Putamen (tissue), 1 donor: ENCODE data around the gene ZC3H18.
A peak's percentile ranks its signal among the peaks of the same experiment; 100 is the strongest.
"Not testable (repeated sequence)": the region's sequence is repeated elsewhere in the genome, so short reads cannot be mapped to it uniquely, and the experiment has no call there.

ENCODE experiments used
- DNase-seq: peaks from one replicate; pipeline ENCODE4 v3.0.0-alpha.2; 2016; ENCODE audit warnings: low spot score

ZC3H18 gene

DNA sequence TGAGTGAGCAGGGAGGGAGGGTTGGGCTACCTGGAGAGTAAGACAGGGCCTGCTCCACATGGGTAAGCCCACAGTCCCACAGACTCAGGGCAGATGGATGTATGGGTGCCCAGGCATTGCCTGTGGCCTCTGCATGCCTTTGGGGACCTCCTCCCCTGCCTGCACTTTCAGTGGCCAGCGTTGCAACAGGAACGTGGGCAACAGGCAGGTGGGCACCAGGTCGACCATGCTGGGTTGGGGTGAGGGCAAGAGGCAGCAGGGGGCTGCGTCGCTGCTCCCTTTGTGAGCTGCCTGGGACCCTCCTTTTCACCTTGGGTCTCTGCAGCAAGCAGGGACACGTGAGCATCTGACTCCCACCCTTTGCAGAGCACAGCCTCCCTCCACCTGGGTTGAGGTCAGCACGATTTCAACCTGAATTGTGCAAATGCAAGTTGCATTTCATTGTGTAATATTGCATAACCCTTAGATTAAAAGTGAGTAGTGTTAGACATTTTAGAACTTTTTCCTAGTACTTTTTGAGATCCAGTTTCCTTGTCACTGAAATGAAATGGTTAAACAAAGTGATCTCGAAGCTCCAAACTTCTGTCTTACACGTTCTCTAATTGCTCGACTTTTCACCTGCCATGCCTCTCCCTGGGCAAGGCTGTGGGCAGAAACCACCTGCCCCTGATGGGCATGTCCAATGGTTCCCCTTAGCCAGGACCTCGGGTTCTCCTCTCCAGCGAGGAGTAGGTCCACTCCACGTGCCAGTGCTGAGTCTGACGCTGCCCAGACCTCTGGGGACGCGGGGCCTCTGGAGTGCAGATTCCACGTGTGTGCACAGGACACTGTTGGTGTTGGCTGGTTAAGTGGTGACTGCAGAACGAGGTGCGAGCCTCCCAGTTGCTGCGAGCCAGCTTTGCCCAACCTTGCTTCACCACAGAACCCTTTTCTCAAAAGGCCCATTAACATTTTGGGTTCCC lies 35.3 kb downstream of the ZC3H18 start:
- DNase-seq = no peak

DNA sequence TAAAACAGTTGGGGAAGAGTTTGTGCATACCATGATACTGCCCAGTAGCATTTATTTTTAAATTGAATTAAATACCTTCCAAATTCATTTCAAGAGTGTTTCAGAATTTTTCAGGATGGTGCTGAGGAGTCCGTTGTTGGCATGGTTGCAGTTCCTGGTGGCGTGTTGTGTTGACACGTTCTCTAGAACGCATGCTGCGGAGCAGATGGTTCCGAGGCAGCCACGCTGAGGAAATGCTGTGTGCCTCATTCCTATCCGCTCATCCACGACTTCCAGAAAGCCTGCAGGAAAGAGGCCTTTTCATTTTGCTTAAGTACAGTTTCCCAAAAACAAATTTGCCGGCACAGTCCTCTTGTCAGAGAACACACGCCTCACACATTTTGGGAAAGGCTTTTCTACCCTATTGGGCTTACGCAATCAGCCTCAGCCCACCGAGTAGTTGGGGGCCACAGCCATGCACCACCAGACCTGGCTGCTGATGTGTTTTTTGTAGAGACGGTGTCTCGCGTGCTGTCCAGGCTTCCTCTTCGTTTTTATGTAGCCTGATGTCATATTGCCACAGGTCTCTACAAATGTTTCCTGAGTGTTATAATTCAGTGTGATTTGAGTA lies 36.0 kb downstream of the ZC3H18 start:
- no peak for DNase-seq

DNA sequence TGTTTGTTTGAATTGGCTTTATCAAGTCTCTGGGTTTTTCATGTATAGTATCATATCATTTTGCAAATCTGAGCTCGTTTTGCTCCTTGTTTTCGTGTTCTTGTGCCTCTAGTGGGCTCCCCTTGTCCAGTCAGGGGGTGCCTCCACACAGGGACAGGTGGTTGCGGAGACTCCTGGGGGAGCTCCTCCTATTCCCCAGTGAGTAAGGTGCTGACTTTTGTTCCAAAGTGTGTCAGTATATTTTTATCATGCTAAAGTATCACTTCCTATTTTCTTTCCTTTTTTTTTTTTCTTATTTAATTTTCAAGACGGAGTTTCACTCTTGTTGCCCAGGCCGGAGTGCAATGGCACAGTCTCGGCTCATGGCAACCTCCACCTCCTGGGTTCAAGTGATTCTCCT lies 37.9 kb downstream of the ZC3H18 start:
- DNase-seq = no peak

DNA sequence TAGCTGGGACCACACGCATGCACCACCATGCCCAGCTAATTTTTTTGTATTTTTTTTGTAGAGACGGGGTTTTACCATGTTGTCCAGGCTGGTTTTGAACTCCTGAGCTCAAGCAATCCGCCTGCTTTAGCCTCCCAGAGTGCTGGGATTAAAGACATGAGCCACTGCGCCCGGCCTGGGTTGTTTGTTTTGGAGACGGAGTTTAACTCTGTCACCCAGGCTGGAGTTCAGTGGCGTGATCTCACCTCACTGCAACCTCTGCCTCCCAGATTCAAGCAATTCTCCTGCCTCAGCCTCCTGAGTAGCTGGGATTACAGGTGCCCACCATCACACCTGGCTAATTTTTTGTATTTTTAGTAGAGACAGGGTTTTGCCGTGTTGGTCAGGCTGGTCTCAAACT lies 39.2 kb downstream of the ZC3H18 start:
- DNase-seq = not testable (repeated sequence)

DNA sequence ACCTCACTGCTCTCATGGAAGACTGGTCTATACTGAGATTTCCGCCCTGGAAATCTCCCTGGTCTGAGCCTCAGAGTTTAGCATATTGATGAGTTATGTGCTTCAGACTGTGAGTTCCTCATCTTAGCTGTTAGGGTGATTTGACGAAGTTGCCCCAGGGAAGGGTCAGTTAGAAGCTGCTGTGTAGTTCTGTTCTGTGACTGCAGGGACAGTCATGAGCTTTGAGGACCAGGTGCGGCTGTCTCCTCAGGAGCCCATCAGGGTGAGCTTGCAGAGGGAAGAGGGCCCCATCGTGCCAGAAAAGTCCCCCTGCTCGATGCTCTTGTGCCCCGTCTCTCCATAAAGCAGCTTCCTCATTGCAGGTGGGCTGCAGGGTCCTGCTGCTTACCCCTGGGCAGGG lies 39.9 kb downstream of the ZC3H18 start:
- no peak for DNase-seq

DNA sequence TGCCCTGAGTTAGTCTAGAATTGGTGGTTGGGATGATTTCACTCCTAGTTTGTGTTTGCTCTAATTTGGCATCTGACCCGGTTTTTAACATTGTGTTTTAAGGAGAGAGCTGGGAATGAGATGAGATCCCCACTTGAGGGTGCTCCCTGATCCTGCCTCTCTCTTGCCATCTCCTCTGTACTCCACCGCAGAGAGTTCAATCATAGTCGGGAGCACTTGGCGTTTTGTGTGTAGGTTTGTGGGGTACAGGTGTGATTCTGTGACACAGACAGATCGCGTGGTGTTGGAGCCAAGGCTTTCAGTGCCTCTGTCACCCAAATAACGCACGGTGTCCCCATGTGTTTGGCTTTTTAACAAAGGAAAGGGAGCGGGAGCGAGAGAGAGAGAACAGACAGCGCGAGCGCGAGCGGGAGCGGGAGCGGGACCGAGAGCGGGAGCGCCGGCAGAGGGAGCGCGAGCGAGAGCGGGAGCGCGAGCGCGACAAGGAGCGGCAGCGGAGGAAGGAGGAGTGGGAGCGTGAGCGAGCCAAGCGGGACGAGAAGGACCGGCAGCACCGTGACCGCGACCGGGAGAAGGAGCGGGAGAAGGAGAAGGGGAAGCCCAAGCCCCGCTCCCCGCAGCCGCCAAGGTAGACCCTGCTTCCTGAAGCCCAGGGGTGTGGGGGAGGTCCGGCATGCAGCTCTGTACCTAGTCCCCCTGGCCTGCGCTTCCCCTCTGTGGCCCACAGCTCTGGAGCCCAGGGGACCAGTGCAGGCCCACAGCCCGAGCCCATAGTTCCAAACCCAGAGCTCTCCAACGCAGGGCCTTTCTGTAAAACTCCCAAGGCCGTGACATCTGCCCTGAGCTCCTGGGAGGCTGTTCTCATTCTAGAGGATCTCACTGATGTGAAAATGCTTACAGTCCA lies 41.0 kb downstream of the ZC3H18 start:
- DNase-seq = peak; percentile 16

DNA sequence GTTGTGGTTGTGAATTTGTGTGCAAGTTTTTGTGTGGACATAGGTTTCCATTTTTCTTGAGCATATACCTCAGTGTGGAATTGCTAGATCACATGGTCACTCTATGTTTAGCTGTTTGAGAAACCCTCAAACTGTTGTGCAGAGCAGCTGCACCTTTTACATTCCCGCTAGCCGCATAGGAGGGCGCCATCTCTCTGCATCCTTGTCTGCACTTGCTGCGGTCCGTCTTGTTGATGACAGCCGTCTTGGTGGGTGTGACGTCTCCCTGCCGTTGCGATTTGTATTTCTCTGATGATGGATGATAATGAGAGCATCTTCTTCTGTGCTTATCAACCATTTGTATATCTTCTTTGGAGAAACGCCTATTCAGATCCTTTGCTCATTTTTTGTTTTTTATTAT lies 43.1 kb downstream of the ZC3H18 start:
- DNase-seq = no peak

DNA sequence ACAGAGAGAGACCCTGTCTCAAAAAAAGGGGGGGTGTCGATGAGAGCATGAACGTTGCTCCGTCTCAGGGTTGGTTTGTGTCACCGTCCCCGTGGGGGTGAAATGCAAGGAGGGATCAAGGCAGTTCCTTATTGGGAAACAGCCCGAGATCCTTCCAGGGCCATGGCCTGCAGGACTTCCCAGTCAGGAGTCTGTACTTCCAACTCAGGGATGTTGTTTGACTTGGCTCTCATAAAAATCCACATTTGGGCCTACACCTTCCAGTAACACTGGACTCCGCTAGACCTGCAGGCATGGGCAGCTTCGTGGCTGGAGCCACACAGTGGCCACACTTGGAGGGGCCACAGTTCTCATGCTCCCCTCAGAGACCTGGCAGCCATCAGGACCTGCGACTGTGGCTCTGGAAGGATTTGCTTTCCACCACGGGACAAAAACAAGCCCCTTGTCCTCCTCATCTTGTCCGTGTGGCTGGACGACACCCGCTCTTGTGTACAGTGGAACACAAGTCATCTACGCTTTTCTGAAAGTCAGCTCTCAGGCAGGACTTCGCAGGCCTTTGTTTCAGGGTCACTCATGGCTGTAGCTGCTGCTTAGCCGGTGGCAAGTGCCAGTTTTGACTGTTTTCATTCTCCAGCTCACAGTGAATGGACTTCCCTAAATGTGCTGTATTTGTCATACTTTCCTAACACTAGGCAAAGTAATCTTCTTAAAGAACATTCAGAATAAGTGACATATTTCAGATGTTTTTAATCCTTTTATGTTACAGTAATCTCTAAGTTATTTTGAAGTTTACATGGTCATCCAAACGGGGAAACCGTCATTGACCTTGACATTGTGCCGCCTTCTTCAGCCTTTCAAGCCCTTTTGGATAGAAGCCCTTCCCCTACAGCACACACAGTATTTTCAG lies 44.0 kb downstream of the ZC3H18 start:
- DNase-seq = no peak

DNA sequence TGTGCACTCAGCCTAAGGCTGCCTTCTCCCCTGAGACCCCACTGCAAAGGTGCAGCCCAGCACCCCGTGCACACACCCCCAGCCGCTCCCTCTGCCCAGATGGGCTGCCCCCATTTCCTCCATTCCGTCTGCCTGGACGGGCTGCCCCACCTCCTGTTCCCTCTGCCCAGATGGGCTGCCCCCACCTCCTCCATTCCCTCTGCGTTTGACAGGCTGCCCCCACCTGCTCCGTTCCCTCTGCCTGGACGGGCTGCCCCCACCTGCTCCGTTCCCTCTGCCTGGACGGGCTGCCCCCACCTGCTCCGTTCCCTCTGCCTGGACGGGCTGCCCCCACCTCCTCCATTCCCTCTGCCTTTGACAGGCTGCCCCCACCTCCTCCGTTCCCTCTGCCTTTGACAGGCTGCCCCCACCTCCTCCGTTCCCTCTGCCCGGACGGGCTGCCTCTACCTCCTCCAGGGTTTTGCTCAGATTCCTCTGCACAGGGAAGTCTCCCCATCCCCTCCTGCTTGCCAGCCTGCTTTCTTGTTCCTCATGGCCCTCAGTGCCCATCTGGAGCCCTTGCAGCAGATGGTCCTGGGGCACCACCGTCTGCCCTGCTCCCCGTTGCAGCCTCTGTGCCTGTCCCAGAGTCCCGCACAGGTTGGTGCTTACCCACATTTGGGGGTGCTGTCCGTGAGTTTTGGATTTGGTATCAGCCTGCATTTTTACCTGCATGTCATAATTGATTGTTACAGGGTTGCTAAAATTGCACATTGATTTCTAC lies 44.8 kb downstream of the ZC3H18 start:
- no peak for DNase-seq

DNA sequence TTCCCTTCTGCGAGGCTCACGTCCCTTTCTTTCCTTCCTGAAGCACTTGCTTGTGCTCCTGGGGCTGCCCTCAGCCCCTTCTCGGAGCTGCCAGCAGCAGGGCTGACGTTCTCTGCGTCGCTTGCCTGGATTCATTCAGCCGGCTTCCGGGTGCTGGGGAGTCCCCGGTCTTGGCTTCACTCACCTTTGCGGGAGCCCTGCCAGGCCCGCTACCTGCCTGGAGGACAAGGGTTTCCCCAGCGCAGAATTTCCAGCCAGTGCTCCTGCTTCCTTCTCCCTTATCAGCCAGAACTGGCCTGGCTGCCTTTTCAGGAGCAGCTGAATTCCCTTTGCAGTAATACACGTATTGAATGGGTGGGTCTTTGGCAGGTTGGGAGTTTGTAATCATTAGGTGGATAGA lies 46.1 kb downstream of the ZC3H18 start:
- DNase-seq = no peak

DNA sequence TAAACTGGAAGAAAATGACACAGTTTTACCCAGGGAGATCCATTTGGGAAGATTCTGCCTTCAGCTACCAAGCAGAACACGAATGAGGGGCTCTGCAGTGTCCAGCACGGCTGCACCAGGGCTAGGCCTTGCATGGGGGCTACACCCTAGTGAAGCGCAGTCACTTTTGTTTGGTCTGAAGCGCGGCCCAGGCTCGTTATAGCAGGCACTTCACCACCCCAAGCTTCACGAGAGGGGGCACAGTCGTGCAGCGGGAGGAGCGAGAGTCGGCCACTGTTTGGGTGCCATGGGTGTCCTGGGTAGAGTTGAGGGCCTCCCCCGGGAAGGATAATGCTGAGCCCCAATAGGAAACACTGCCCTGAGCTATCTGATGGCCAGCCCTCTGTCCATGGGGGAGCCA lies 46.5 kb downstream of the ZC3H18 start:
- no peak for DNase-seq

DNA sequence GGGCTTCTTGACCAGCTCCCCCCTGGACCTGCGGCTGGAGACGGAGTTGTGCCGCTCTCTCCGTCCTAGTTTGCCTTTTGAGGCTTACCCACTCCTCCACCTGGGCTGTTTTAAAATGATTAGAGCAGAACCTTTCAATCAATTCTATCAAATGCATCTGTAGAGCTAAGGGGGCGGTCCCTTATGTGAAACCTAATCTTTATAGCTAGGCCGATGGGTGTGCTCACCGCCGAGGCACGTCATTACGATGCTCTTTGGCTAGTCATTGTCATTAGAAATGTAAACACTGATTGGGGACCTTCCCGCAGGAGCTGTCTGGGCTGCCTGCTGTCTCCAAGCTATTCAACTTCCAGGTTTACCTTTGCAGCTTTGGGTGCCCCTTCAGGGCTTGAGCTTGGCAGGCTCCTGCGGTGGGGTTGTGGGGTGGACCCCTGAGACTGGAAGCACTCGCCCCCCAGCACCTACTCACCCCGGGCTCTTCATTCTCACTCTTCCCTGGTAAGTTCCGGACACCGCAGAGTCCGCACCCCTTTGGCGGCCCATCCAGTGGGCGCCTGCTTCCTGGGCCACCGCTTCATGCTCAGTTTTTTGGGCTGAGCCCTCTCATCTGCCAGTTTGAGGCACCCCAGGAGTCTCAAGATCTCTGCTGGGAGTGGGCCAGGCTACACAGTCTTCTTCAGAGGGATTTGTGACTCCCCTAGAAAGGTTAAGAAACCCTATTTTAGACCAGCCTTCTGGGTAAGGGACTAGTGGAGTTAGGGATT lies 47.2 kb downstream of the ZC3H18 start:
- no peak for DNase-seq

DNA sequence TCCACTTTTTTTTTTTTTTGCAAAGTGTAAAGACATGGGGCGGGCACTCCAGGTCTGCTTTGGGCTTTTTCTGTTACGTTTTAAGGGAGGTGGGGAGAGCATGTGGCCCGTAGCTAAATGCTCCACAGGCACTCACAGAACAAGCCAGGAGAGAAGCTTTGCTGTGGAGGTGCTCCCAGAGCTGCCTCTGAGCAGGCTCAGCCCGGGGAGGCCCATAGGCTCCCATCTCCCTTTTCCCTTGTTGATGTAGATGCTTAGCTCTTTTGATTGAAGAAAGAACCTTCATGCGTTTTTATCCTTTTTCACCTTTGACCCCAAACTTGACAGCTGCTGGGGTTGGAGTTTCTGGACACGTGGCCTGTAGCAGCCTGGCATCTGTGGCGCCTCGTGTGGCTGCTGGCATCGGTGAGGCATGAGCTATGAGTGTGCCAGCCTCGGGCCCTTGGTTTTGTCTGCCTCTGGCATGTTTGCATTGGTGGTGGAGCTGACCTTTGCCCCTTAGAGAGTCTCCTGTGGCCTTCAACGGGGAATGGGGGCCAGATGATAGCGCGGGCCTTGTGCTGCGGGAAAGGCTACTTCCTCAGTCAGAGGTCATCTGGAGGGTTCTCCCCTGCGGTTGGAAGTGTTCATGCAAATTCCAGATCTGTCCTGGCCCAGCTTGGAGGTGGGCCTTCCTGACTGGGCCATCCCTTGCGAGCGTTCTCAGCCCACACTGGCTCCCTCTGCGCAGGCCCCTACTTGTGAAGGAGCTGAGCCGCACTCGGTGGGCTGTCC lies 48.2 kb downstream of the ZC3H18 start:
- DNase-seq = no peak

DNA sequence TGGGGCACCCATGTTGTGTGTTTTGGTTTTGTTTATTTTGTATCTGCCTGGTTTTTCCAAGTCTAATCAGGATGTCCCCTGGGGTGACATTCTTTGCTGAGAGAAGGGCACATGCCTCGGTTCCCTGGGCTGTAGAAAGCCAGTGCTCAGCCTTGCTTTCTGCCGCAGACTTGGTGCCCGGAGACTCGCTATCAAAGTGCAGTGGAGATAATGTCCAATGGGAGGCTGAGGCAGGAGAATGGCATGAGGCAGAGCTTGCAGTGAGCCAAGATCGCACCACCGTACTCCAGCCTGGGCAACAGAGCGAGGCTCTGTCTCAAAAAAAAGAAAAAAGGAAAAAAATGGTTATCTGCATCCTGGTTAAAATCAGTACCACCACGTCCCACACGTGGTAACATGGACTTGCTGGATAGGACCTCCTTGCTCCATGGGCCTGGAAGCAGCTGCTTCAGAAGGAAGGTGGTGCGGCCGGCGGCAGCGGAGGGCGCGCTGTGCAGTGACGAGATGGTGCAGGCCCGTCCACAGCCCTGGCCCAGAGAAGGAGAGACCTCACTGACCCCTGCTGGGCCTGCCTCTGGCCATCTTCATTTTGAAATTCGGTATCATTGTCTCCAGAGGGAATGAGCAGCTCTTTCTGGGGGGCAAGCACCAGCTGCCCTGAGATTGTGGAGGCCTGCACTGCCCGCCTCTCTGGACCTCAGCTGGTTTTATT lies 48.9 kb downstream of the ZC3H18 start:
- no peak for DNase-seq

DNA sequence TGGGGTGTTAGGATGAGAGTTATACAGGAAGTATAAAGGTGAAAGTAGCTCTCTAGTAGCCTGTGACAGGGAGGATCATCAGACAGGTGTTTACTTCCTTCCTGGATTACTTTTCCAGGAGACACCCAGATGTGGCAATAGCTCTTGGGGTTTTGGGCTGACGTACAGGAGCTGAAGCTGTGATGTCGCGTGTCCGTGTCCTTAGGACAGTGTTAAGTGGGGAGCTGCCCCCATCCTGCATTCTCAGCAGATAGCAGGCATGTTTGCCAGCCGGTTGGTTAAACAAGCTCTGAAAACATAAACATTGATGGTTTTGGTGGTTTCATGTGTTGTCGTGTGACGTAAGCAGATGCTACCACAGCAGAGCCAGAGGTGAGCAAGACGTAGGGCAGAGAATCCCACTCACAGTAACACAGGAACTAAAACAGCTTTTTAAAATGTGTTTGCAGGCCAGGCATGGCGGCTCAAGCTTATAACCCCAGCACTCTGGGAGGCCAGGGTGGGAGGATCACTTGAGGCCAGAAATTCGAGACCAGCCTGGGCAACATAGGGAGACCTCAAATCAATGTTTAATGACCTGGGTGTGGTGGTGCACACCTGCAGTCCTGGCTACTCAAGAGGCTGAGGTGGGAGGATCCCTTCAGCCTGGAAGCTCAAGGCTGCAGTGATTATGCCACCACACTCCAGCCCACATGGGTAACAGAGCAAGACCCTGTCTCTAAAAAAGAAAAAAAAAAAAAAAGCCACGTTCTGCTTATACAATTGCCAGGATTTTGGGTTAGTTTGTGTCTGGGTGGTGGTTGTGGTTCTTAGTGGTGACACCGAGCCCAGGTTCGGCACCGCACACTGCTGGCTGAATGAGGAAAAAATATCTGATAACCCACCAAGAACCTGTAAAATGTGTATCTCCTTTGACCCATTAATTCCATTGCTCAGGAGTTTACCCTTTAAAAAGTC lies 49.9 kb downstream of the ZC3H18 start:
- no peak for DNase-seq

DNA sequence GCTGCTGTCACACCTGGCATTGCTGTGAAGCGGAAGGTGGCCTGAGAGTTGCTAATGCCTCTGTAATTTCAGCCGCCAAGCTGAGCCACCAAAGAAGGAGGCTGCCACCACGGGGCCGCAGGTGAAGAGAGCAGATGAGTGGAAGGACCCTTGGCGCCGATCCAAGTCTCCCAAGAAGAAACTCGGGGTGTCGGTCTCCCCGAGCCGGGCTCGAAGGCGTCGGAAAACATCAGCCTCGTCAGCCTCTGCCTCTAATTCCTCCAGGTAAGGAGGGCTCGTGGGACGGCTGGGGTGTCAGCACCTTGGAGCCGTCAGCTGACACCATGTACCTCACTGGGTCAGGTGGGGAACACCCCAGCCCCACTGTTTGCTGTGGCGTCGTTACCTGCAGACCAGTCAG lies 51.9 kb downstream of the ZC3H18 start:
- no peak for DNase-seq

DNA sequence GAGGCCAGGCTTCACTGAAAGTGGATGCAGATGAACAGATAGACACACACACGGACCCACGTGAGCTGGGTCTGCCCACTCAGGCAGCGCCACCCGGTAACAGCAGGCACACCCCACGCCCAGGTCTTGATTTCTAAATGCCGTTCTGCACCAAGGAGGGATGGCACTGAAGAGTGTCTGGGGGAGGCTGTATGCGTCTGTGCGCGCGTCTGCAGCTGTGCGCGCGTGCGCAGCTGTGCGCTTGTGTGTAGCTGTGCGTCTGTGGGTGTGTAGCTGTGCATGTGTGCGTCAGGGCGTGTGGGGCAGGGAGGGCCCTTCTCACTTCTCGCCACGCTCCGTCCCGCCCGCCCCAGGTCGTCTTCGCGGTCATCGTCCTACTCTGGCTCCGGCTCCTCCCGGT lies 52.7 kb downstream of the ZC3H18 start:
- DNase-seq = peak; percentile 83
